GM12878 (cell line): Measurements from ENCODE around the gene ADGRE3. TPM values are rescaled to one million over a fixed set of nuclear protein-coding genes. Genes with fewer than 3 reads are reported as not detected.

ENCODE experiments used
- ATAC-seq: fragments of 200-7000 bp; cut with Tn5 transposase; 3 replicates; pipeline ENCODE4 v1.9.1; 2020; ENCODE audit warnings: mild to moderate bottlenecking, moderate library complexity
- BruUV-seq: library from RNA; stranded (reverse); fragments of 400-500 nt; replicated peaks from 2 replicates; lab custom pipeline; 2021; lab: Mats Ljungman, UMichigan
- CTCF ChIA-PET: fragments of 300-600 bp; sonication (Branson Sonifier 250); formaldehyde crosslinking; extraction: SDS; loops from one replicate; lab custom pipeline; 2021; ENCODE audit warnings: inconsistent platforms; lab: Yijun Ruan, JAX
- POLR2A ChIA-PET: fragments of 350-600 bp; formaldehyde crosslinking; extraction: SDS; loops from one replicate; lab custom pipeline; 2021; ENCODE audit warnings: inconsistent platforms; lab: Charles Lee
- RAD21 ChIA-PET: fragments of 300-600 bp; sonication (Branson Sonifier 250); formaldehyde crosslinking; loops from one replicate; lab custom pipeline; 2023; ENCODE audit warnings: antibody characterized with exemption; ENCODE audit not compliant: unreplicated experiment; lab: Charles Lee
- SMC1A ChIA-PET: fragments of 300-600 bp; sonication (Branson Sonifier 250); formaldehyde crosslinking; loops from one replicate; lab custom pipeline; 2023; ENCODE audit not compliant: unreplicated experiment, uncharacterized antibody; lab: Charles Lee
- DNase-seq: peaks from one replicate; pipeline ENCODE4 v3.0.0-alpha.2; 2011; ENCODE audit warnings: low read depth, low spot score
- FAIRE-seq: peaks from 3 replicates; lab custom pipeline; 2011; peaks lifted over from hg19 to GRCh38; lab: Jason Lieb, UNC
- H2AFZ ChIP-seq: 2 replicates; pipeline ENCODE4 v1.6.0; 2011; ENCODE audit warnings: low read depth, low read length, control low read depth; ENCODE audit not compliant: control insufficient read depth
- H3K27ac ChIP-seq: 2 replicates; pipeline ENCODE4 v1.5.1; 2011; ENCODE audit warnings: control low read depth; ENCODE audit not compliant: control insufficient read depth, insufficient read depth
- H3K27me3 ChIP-seq, 2 experiments: replicated peaks in 1 of 2; 2 replicates each; pipeline versions ENCODE4 v1.6.0 to v1.6.1; 2011; ENCODE audit warnings: low read length in 1 of 2; ENCODE audit not compliant: control insufficient read depth in 2 of 2, insufficient read depth in 2 of 2
- H3K36me3 ChIP-seq, 2 experiments: 2 replicates each; pipeline ENCODE4 v1.5.1; 2011; ENCODE audit warnings: low read length in 1 of 2; ENCODE audit not compliant: control insufficient read depth in 2 of 2, insufficient read depth in 2 of 2
- H3K4me1 ChIP-seq: 2 replicates; pipeline ENCODE4 v1.6.1; 2011; ENCODE audit warnings: mild to moderate bottlenecking, low read length, moderate library complexity, mixed read lengths; ENCODE audit not compliant: control insufficient read depth, insufficient read depth
- H3K4me2 ChIP-seq: 2 replicates; pipeline ENCODE4 v1.6.0; 2011; ENCODE audit warnings: control low read depth; ENCODE audit not compliant: control insufficient read depth, insufficient read depth
- H3K4me3 ChIP-seq: fragments of 200-600 bp; sonication (generic); 2 replicates; pipeline ENCODE4 v1.5.1; 2016
- H3K79me2 ChIP-seq: 2 replicates; pipeline ENCODE4 v1.6.0; 2011; ENCODE audit warnings: low read length; ENCODE audit not compliant: control insufficient read depth, insufficient read depth
- H3K9ac ChIP-seq: 2 replicates; pipeline ENCODE4 v1.8.0; 2011; ENCODE audit warnings: low read length, control low read depth, mixed read lengths; ENCODE audit not compliant: control insufficient read depth, insufficient read depth
- H3K9me3 ChIP-seq: replicated peaks from 3 replicates; pipeline ENCODE4 v1.5.1; 2011; ENCODE audit warnings: mild to moderate bottlenecking, low read length; ENCODE audit not compliant: control insufficient read depth, insufficient read depth
- H4K20me1 ChIP-seq: 2 replicates; pipeline ENCODE4 v1.6.0; 2011; ENCODE audit not compliant: control insufficient read depth, insufficient read depth
- ASH2L ChIP-seq: fragments of 300-600, 200-600 bp; sonication (generic); IDR thresholded peaks from 2 replicates; pipeline ENCODE4 v1.6.1; 2017; ENCODE audit warnings: low read depth, mild to moderate bottlenecking, borderline replicate concordance
- EZH2 ChIP-seq: IDR thresholded peaks from 2 replicates; pipeline ENCODE4 v1.6.1; 2012; ENCODE audit warnings: low read depth, mild to moderate bottlenecking, control low read depth, inconsistent platforms, low read length, borderline replicate concordance; ENCODE audit not compliant: control insufficient read depth
- IKZF1 ChIP-seq: fragments of 450-650 bp; conservative IDR thresholded peaks from 2 replicates; pipeline ENCODE4 v1.6.1; 2017; ENCODE audit warnings: antibody characterized with exemption, mild to moderate bottlenecking
- IKZF2 ChIP-seq, 2 experiments: fragments of 450-650 bp; IDR thresholded peaks; 2 replicates each; pipeline ENCODE4 v1.6.1; 2017; ENCODE audit warnings: mild to moderate bottlenecking in 2 of 2, moderate library complexity in 2 of 2
- NR2F1 ChIP-seq: fragments of 450-650 bp; conservative IDR thresholded peaks from 2 replicates; pipeline ENCODE4 v1.6.1; 2017; ENCODE audit warnings: mild to moderate bottlenecking
- WGBS: methylation state at CpG from one replicate; pipeline ENCODE4 v1.1.6; 2016; ENCODE audit warnings: low lambda C conversion rate; ENCODE audit not compliant: insufficient replicate concordance, insufficient coverage; ENCODE audit errors: missing lambda C conversion rate; 5-methylcytosine and 5-hydroxymethylcytosine counted together
- in situ Hi-C: fragments of 300-500 bp; cut with MboI; formaldehyde crosslinking; loops from 9 replicates; pipeline ENCODE4 v1.14.3; 2018; ENCODE audit warnings: mixed read lengths
- intact Hi-C: fragments of 100-400 bp; cut with micrococcal nuclease; formaldehyde crosslinking; loops from one replicate; pipeline ENCODE4 v1.14.2; 2022; ENCODE audit not compliant: unreplicated experiment
- polyA plus RNA-seq, 11 experiments: library from polyadenylated mRNA; depleted of rRNA in 4 of 11; unstranded in 6 of 11; stranded (reverse) in 5 of 11; fragments of >200 nt; fragmentation: Nextera tagmentation in 4 of 11; fragmentation: Illumina TruSeq in 1 of 11; extraction: Ambion mirVana in 4 of 11; extraction: Trizol in 1 of 11; gene quantifications; 1 replicate in 1 of 11; 2 replicates in 10 of 11; pipeline versions ENCODE4 v1.2.1 to v1.2.3, GENCODE V29; 2011 to 2016; ENCODE audit warnings: inconsistent platforms in 2 of 11, missing spikeins in 2 of 11, low read depth in 1 of 11
- total RNA-seq, 4 experiments: library from RNA; depleted of rRNA in 3 of 4; stranded (reverse); fragments of >200 nt in 3 of 4; fragmentation: Illumina TruSeq in 1 of 4; extraction: Trizol in 1 of 4; gene quantifications; 2 replicates each; pipeline versions ENCODE4 v1.2.1 to v1.2.3, GENCODE V29; 2013 to 2021

ADGRE3 gene
- total and polyA plus RNA-seq, 10 of the 15 experiments (the other 5 are each of a cell fraction or from before 2014, with no cell fraction given) = 0.04 to 0.10 (median 0.05) TPM; not detected in 6

DNA sequence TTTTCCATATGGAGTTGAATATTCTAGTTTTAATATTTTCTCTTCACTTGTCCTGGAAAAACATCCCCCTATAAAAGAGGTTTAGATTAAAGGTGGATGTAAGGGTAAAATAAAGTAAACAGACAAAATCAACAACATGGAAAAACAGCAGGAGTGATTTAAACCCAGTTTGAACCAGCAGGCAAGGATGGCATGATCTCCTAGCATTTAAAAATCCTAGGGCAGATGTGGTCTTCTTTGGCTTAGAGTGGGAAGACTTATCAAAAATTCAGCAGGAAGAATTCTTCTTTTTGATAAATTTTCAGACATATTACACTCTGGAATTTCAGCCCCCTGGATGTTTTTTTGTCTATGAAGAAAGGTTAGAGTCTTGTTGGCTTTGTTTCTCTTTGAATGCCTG, 55.2 kb downstream of the ADGRE3 start:
- TF ChIP-seq EZH2 = no peak
- no peak for TF ChIP-seq NR2F1
- TF ChIP-seq ASH2L = no peak
- DNase-seq (no peak), FAIRE-seq (no peak), ATAC-seq (no peak)
- Histone ChIP-seq H3K4me1 (peaks cover 3% of the 10 kb centered on the region), H3K9me3 (peaks cover 7% of the 10 kb centered on the region; the same call in 2 of the 3 replicates), H3K27ac (no peak overlapping the region), H3K4me3 (no peak overlapping the region), H3K4me2 (no peak overlapping the region), H3K36me3 (no peaks in the 10 kb centered on the region), H3K79me2 (no peaks in the 10 kb centered on the region), H3K9ac (no peak overlapping the region), H3K27me3 (no peaks in the 10 kb centered on the region), H2AFZ (no peak overlapping the region), H4K20me1 (no peaks in the 10 kb centered on the region)
- ChIA-PET RAD21 (no interaction called here), CTCF (interaction anchor here (0.5 to 3.7 kb wide), 5 partner anchors 15 to 66 kb away, joined by 3 to 10 read pairs (median 3); partner anchors contain the start of gene NDUFB7), POLR2A (interaction anchor here (0.6 kb wide), 1 partner anchor 14 kb away, joined by 3 read pairs; no protein-coding TSS in a partner anchor), SMC1A (interaction anchor here (0.8 to 4.0 kb wide), 3 partner anchors 45 to 69 kb away, joined by 3 to 19 read pairs (median 3); no protein-coding TSS in a partner anchor)
- in situ Hi-C loops = no loop called here
- BruUV-seq = no TSS peak
- intact Hi-C loops = loop anchor here (10.0 kb wide), 1 partner anchor 65 kb away; no protein-coding TSS in a partner anchor

DNA sequence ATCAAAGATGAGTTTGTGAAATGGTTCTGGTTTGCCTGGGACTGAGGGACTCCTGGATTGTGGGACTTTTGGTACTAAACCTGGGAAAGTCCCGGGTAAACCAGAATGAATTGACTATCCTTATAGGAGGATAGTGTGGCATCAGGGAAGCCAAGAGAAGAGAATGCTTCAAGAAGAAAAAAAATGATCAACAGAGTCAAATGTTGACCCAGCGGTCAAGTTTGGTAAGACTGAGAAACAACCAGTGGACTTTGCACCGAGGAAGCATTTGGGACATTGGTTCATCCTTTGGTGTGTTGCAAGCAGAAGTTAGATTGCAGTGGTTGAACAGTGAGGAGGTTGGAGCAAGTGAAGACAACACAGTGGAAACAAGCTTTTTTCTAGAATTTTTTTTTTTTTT, 58.2 kb downstream of the ADGRE3 start:
- peaks cover 20% of the 10 kb centered on the region for H3K4me1 ChIP-seq
- H3K9ac ChIP-seq = no peak overlapping the region
- peaks cover 0 to 1% of the 10 kb centered on the region in 2 experiments; a peak in 2 of 4 replicates for H3K36me3 ChIP-seq
- in situ Hi-C loops = no loop called here
- ChIA-PET SMC1A (interaction anchor here (2.1 to 4.0 kb wide), 2 partner anchors 69 to 70 kb away, joined by 12 to 19 read pairs; no protein-coding TSS in a partner anchor), RAD21 (interaction anchor here (0.6 kb wide), 1 partner anchor 194 kb away, joined by 3 read pairs; no protein-coding TSS in a partner anchor), POLR2A (interaction anchor here (0.6 to 0.7 kb wide), 5 partner anchors 54 to 815 kb away, joined by 3 to 8 read pairs (median 3); no protein-coding TSS in a partner anchor), CTCF (interaction anchor here (1.6 to 3.7 kb wide), 2 partner anchors 15 to 69 kb away, joined by 5 to 10 read pairs; no protein-coding TSS in a partner anchor)
- no peaks in the 10 kb centered on the region for H3K27me3 ChIP-seq
- no peak overlapping the region for H3K4me3 ChIP-seq
- no peak for ATAC-seq
- H3K79me2 ChIP-seq = no peaks in the 10 kb centered on the region
- 78% methylated on average over 3 of the region's 3 CpGs for WGBS
- TF ChIP-seq IKZF1 = peak; percentile 45; the same call in 1 of the 2 replicates
- no peak for TF ChIP-seq IKZF2 (IDR thresholded peaks at IDR 0.05)
- intact Hi-C loops = loop anchor here (10.0 kb wide), 1 partner anchor 68 kb away; no protein-coding TSS in a partner anchor
- FAIRE-seq = no peak
- no peaks in the 10 kb centered on the region for H4K20me1 ChIP-seq
- no peak overlapping the region for H2AFZ ChIP-seq
- no peak for DNase-seq
- H3K9me3 ChIP-seq = peaks cover 7% of the 10 kb centered on the region; the same call in 2 of the 3 replicates
- no peak overlapping the region for H3K4me2 ChIP-seq
- no TSS peak for BruUV-seq
- H3K27ac ChIP-seq = no peak overlapping the region
